KMS-11 (cell line): ENCODE results near the gene LAMTOR5.

ENCODE experiments used
- H2AFZ ChIP-seq: fragments of 200-600 bp; sonication (generic); 2 replicates; pipeline ENCODE4 v1.6.1; 2016; ENCODE audit warnings: antibody characterized with exemption, mixed run types, low read depth
- H3K27ac ChIP-seq: fragments of 200-600 bp; sonication (generic); 2 replicates; pipeline ENCODE4 v1.6.1; 2016; ENCODE audit warnings: mild to moderate bottlenecking, mixed run types
- H3K27me3 ChIP-seq: fragments of 200-600 bp; sonication (generic); 2 replicates; pipeline ENCODE4 v1.6.1; 2017; ENCODE audit warnings: mild to moderate bottlenecking, low read depth, mixed run types, moderate library complexity; ENCODE audit not compliant: insufficient read depth
- H3K36me3 ChIP-seq: fragments of 200-600 bp; sonication (generic); 2 replicates; pipeline ENCODE4 v1.6.1; 2017; ENCODE audit warnings: mild to moderate bottlenecking, mixed run types; ENCODE audit not compliant: insufficient read depth
- H3K4me1 ChIP-seq: fragments of 200-600 bp; sonication (generic); 2 replicates; pipeline ENCODE4 v1.6.1; 2016; ENCODE audit warnings: mild to moderate bottlenecking, low read depth, mixed run types; ENCODE audit not compliant: poor library complexity, severe bottlenecking
- H3K4me2 ChIP-seq: fragments of 200-600 bp; sonication (generic); 2 replicates; pipeline ENCODE4 v1.7.0; 2016; ENCODE audit warnings: mild to moderate bottlenecking, mixed run types
- H3K4me3 ChIP-seq: fragments of 200-600 bp; sonication (generic); IDR thresholded peaks from 2 replicates; pipeline ENCODE4 v1.6.1; 2017; ENCODE audit warnings: low read depth, low read length, mixed read lengths; ENCODE audit not compliant: insufficient read depth
- H3K79me2 ChIP-seq: fragments of 200-600 bp; sonication (generic); 2 replicates; pipeline ENCODE4 v1.6.1; 2016; ENCODE audit warnings: low read depth, mixed run types; ENCODE audit not compliant: insufficient read depth
- H3K9ac ChIP-seq: fragments of 200-600 bp; sonication (generic); 2 replicates; pipeline ENCODE4 v1.6.1; 2016; ENCODE audit warnings: mild to moderate bottlenecking, mixed run types
- H4K20me1 ChIP-seq: fragments of 200-600 bp; sonication (generic); 2 replicates; pipeline ENCODE4 v1.6.1; 2016; ENCODE audit warnings: mild to moderate bottlenecking, mixed run types; ENCODE audit not compliant: insufficient read depth
- TF ChIP-seq, protein P1 (sequence below): fragments of 200-600 bp; sonication (generic); conservative IDR thresholded peaks from 2 replicates; pipeline ENCODE4 v1.6.1; 2017; ENCODE audit warnings: low read depth, mild to moderate bottlenecking, antibody characterized with exemption, low read length, moderate library complexity, mixed read lengths

LAMTOR5 gene

DNA sequence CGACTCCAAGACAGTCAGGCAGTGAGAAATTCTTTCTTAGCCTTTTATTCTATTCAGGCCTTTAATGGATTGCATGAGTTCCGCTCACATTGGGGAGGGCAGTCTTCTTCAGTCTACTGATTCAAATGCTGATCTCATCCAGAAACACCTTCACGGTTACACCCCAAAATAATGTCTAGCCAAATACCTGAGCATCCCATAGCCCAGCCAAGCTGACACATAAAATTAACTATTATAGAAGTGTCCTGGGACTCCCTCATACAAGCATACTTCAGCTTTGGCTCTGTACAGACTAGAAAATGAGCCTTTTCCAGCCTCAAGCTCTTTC, 13.0 kb downstream of the LAMTOR5 start:
- Histone ChIP-seq H3K4me3 (no peak overlapping the region), H3K4me2 (no peak overlapping the region), H3K36me3 (no peaks in the 10 kb centered on the region), H2AFZ (no peak overlapping the region), H3K27me3 (no peaks in the 10 kb centered on the region), H3K27ac (no peak overlapping the region), H4K20me1 (no peaks in the 10 kb centered on the region), H3K79me2 (no peaks in the 10 kb centered on the region), H3K9ac (no peak overlapping the region), H3K4me1 (no peaks in the 10 kb centered on the region)
- TF ChIP-seq, protein P1, sequence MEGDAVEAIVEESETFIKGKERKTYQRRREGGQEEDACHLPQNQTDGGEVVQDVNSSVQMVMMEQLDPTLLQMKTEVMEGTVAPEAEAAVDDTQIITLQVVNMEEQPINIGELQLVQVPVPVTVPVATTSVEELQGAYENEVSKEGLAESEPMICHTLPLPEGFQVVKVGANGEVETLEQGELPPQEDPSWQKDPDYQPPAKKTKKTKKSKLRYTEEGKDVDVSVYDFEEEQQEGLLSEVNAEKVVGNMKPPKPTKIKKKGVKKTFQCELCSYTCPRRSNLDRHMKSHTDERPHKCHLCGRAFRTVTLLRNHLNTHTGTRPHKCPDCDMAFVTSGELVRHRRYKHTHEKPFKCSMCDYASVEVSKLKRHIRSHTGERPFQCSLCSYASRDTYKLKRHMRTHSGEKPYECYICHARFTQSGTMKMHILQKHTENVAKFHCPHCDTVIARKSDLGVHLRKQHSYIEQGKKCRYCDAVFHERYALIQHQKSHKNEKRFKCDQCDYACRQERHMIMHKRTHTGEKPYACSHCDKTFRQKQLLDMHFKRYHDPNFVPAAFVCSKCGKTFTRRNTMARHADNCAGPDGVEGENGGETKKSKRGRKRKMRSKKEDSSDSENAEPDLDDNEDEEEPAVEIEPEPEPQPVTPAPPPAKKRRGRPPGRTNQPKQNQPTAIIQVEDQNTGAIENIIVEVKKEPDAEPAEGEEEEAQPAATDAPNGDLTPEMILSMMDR: no peak

DNA sequence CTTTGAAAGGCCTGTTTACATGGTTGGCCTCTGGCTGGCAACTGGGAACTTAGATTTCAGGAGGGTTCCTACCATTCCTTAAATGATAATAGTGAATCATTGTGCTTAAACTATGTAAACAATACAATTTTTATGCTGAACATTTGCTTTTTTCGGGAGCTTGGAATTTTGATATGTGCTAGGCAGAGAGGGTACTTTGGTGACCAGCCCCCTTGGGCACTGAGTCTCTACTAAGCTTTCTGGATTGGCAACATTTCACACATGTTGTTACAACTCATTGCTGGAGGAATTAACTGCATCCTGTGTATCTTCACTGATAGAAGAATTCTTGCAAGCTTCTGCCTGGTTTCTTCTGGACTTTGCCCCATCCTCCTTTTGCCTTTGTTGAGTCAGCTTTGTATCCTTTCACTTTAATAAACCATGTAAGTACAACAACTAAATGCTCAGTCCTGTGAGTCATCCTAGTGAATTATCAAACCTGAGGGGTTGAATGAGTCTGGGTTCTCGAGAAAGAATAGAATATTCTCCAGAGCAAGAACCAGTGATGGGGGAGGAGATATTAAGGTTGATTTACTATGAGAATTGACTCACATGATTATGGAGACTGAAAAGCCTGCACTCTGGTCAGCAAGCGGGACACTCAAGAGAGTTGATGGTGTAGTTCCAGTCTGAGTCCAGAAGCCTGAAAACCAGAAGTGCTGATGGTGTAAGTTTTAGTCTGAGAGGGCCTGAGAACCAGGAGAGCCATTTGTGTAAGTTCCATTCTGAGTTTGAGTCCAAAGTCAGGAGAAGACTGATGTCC, 13.6 kb downstream of the LAMTOR5 start:
- Histone ChIP-seq H3K9ac (no peak overlapping the region), H3K4me2 (no peak overlapping the region), H2AFZ (no peak overlapping the region), H4K20me1 (no peaks in the 10 kb centered on the region), H3K79me2 (no peaks in the 10 kb centered on the region), H3K27ac (no peak overlapping the region), H3K4me1 (no peaks in the 10 kb centered on the region), H3K27me3 (no peaks in the 10 kb centered on the region), H3K4me3 (no peak overlapping the region), H3K36me3 (no peaks in the 10 kb centered on the region)
- TF ChIP-seq, protein P1: no peak

DNA sequence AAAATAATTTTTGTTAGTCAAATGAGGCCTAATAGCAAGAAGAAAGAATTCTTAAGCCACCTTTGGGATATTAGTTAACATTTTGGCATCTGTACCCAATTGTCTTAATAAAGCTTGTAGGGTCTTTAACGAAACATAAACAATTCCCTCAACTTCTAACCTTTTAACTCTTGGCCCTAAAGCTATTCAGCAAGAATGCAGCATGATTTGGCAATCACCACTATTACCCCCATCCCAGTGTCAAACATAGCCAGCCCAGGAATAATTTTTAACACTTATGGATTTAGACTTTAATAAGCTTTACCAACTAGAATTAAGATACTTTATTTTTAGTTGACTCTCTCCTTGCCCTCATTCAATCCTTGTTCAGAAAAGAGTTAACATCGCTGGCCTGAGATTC, 14.2 kb downstream of the LAMTOR5 start:
- Histone ChIP-seq H3K79me2 (no peaks in the 10 kb centered on the region), H3K4me3 (no peak overlapping the region), H3K9ac (no peak overlapping the region), H3K36me3 (no peaks in the 10 kb centered on the region), H2AFZ (no peak overlapping the region), H3K4me2 (no peak overlapping the region), H3K27ac (no peak overlapping the region), H3K4me1 (no peaks in the 10 kb centered on the region), H4K20me1 (no peaks in the 10 kb centered on the region), H3K27me3 (no peaks in the 10 kb centered on the region)
- TF ChIP-seq, protein P1: no peak

DNA sequence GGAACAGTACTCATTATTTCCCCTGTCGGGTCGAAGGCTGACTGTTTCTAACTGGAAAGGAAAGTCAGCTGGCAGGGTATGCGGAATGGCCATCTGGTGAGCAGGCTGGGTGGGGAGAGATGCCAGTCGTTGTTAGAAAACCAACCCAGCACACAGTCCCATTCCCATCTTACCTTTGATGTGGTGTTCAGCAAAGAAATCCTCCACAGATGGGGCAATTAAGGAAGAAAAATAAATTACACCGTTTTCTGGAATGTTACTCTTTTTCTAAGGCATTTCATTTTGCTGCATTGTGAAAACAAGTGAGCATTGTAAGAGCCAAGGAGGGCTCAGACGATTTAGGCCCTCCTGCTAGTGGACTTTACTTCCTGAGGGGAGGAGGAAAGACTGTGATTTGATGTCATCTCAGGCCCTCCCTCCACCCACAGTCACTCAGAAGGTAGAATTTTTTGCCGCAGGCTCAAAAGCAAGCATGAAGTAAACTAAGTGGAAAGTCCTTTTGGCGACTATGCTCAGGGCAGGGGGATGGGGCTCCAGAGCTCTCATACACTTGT, 16.7 kb downstream of the LAMTOR5 start, which contains the start of gene SLC16A4:
Gene SLC16A4, minus strand, starts transcription at position 335 of the 554 bp plus-strand sequence. CDS start 1,703 bp downstream, outside the sequence.
- no peak within 1 kb of the TSS for H3K4me2 ChIP-seq

More for the DNA sequence above, 16.7 kb downstream of the LAMTOR5 start, which contains the start of gene SLC16A4:
- TF ChIP-seq, protein P1: no peak
- no peaks in the 10 kb centered on the region for H3K27me3 ChIP-seq
- H3K79me2 ChIP-seq: no peaks in the 10 kb centered on the region
- H3K9ac ChIP-seq: no peak within 1 kb of the TSS
- H2AFZ ChIP-seq: no peak within 1 kb of the TSS
- no peak within 1 kb of the TSS for H3K27ac ChIP-seq
- no peaks in the 10 kb centered on the region for H3K4me1 ChIP-seq
- H3K4me3 ChIP-seq: no peak within 1 kb of the TSS
- H3K36me3 ChIP-seq: no peaks in the 10 kb centered on the region
- no peaks in the 10 kb centered on the region for H4K20me1 ChIP-seq
